ENCODE data around the gene LACTB.
A peak's percentile ranks its signal among the peaks of the same experiment; 100 is the strongest.

LACTB gene

GRCh38 chr15:63080634-63081250 lies 40.9 kb upstream of the LACTB start:
- Histone ChIP-seq H3K9ac (ENCODE audit: low read length) (peak overlapping the region; percentile 14), H3K36me3 (ENCODE audit: control insufficient read depth, insufficient read depth, low read length) (no peaks in the 10 kb centered on the region), H3K27me3 (ENCODE audit: control insufficient read depth, insufficient read depth, low read length) (no peaks in the 10 kb centered on the region), H3K4me1 (ENCODE audit: control insufficient read depth, insufficient read depth, low read length) (peaks cover 70% of the 10 kb centered on the region), H3K27ac (ENCODE audit: low read depth, low read length) (peak overlapping the region; percentile 82; the same call in 1 of the 2 replicates), H3K9me3 (ENCODE audit: control insufficient read depth, insufficient read depth, low read depth, low read length) (no peaks in the 10 kb centered on the region), H3K4me3 (ENCODE audit: low read depth, low read length) (no peak overlapping the region)

DNA sequence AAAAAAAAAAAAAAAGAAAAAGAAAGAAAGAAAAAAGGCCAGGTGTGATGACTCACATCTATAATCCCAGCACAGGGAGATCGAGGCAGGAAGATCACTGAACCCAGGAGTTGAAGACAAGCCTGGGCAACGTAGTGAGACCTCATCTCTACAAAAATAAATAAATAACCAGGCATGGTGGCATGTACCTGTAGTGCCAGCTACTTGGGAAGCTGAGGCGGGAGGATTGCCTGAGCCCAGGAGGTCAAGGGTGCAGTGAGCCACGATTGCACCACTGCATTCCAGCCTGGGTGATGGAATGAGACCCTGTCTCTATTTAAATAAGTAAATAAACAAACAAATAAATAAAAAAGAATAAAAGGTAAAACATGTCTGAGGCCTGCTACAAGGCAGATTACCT lies 39.3 kb upstream of the LACTB start:
- Histone ChIP-seq H3K27ac (ENCODE audit: low read depth, low read length) (peak overlapping the region; percentile 82; the same call in 1 of the 2 replicates), H3K4me1 (ENCODE audit: control insufficient read depth, insufficient read depth, low read length) (peaks cover 66% of the 10 kb centered on the region), H3K9ac (ENCODE audit: low read length) (peak overlapping the region; percentile 88), H3K4me3 (ENCODE audit: low read depth, low read length) (no peak overlapping the region), H3K27me3 (ENCODE audit: control insufficient read depth, insufficient read depth, low read length) (no peaks in the 10 kb centered on the region), H3K36me3 (ENCODE audit: control insufficient read depth, insufficient read depth, low read length) (no peaks in the 10 kb centered on the region), H3K9me3 (ENCODE audit: control insufficient read depth, insufficient read depth, low read depth, low read length) (no peaks in the 10 kb centered on the region)

DNA sequence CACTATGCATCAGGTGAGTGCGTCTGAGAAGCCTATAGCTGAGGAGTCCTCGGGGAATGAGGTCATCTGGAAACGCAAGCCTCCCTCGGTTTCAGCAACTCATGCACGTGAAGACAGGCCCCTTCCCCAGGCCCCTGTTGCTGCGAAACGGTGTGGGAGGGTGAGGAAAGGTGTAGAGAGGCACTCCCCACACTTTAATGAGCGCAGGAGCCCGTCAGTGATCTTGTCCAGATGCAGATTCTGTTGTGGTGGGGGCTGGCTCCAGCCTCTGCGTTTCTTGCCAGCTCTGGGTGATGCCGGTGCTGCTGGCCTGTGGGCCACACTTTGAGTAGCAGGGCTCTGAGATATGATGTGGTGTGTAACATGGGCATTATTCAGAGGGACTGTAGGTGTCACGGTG lies 38.6 kb upstream of the LACTB start:
- peak overlapping the region; percentile 82 for H3K27ac ChIP-seq (ENCODE audit: low read depth, low read length)
- H3K36me3 ChIP-seq (ENCODE audit: control insufficient read depth, insufficient read depth, low read length): no peaks in the 10 kb centered on the region
- H3K4me3 ChIP-seq (ENCODE audit: low read depth, low read length): no peak overlapping the region
- no peaks in the 10 kb centered on the region for H3K9me3 ChIP-seq (ENCODE audit: control insufficient read depth, insufficient read depth, low read depth, low read length)
- peaks cover 61% of the 10 kb centered on the region for H3K4me1 ChIP-seq (ENCODE audit: control insufficient read depth, insufficient read depth, low read length)
- no peaks in the 10 kb centered on the region for H3K27me3 ChIP-seq (ENCODE audit: control insufficient read depth, insufficient read depth, low read length)
- H3K9ac ChIP-seq (ENCODE audit: low read length): peak overlapping the region; percentile 88

GRCh38 chr15:63083541-63083940 lies 38.1 kb upstream of the LACTB start:
- H3K4me3 ChIP-seq (ENCODE audit: low read depth, low read length): no peak overlapping the region
- H3K9ac ChIP-seq (ENCODE audit: low read length): peak overlapping the region; percentile 88
- peak overlapping the region; percentile 82 for H3K27ac ChIP-seq (ENCODE audit: low read depth, low read length)
- no peaks in the 10 kb centered on the region for H3K9me3 ChIP-seq (ENCODE audit: control insufficient read depth, insufficient read depth, low read depth, low read length)
- peaks cover 60% of the 10 kb centered on the region for H3K4me1 ChIP-seq (ENCODE audit: control insufficient read depth, insufficient read depth, low read length)
- H3K36me3 ChIP-seq (ENCODE audit: control insufficient read depth, insufficient read depth, low read length): no peaks in the 10 kb centered on the region
- no peaks in the 10 kb centered on the region for H3K27me3 ChIP-seq (ENCODE audit: control insufficient read depth, insufficient read depth, low read length)

DNA sequence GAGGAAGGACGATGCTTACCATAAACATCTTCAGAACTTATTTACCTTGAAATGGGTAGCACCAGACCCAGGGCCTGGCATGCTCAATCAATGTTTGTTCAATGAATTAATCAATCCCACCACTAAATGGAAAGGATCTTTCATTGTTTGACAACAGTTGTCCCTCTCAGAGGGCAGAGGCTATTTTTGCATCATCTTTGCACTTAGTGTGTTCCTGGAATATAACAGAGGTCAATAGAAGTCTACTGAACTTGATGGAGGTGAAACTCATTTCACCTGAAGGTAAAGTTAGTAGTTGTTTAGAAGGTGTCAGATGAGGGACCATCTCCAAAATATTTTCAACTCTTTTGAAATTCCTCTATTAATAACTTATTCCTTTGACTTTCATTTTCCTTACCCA lies 36.9 kb upstream of the LACTB start:
- H3K4me1 ChIP-seq (ENCODE audit: control insufficient read depth, insufficient read depth, low read length): peaks cover 67% of the 10 kb centered on the region
- no peak overlapping the region for H3K27ac ChIP-seq (ENCODE audit: low read depth, low read length)
- H3K9ac ChIP-seq (ENCODE audit: low read length): no peak overlapping the region
- no peaks in the 10 kb centered on the region for H3K9me3 ChIP-seq (ENCODE audit: control insufficient read depth, insufficient read depth, low read depth, low read length)
- H3K27me3 ChIP-seq (ENCODE audit: control insufficient read depth, insufficient read depth, low read length): no peaks in the 10 kb centered on the region
- H3K36me3 ChIP-seq (ENCODE audit: control insufficient read depth, insufficient read depth, low read length): no peaks in the 10 kb centered on the region
- H3K4me3 ChIP-seq (ENCODE audit: low read depth, low read length): no peak overlapping the region

DNA sequence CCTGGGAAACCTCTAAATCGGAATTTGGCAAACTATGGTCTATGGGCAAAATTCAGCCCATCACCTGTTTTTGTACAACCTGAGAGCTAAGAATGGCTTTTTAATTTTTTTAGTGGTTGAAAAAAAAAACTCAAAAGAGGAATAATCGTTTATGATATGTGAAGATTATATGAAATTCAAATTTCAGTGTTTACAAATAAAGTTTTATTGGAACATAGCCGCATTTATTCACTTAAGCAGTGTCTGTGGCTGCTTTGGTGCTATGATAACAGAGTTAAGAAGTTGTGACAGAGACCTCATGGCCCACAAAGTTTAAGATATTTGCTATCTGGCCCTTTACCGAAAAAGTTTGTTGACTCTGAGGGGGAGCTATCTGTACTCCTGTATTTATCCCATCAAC lies 36.4 kb upstream of the LACTB start:
- no peak overlapping the region for H3K27ac ChIP-seq (ENCODE audit: low read depth, low read length)
- peaks cover 67% of the 10 kb centered on the region for H3K4me1 ChIP-seq (ENCODE audit: control insufficient read depth, insufficient read depth, low read length)
- H3K36me3 ChIP-seq (ENCODE audit: control insufficient read depth, insufficient read depth, low read length): no peaks in the 10 kb centered on the region

GRCh38 chr15:63086271-63086670 lies 35.4 kb upstream of the LACTB start:
- H3K9ac ChIP-seq (ENCODE audit: low read length): no peak overlapping the region
- peaks cover 65% of the 10 kb centered on the region for H3K4me1 ChIP-seq (ENCODE audit: control insufficient read depth, insufficient read depth, low read length)
- H3K36me3 ChIP-seq (ENCODE audit: control insufficient read depth, insufficient read depth, low read length): no peaks in the 10 kb centered on the region
- H3K27me3 ChIP-seq (ENCODE audit: control insufficient read depth, insufficient read depth, low read length): no peaks in the 10 kb centered on the region
- H3K9me3 ChIP-seq (ENCODE audit: control insufficient read depth, insufficient read depth, low read depth, low read length): no peaks in the 10 kb centered on the region
- H3K4me3 ChIP-seq (ENCODE audit: low read depth, low read length): no peak overlapping the region
- no peak overlapping the region for H3K27ac ChIP-seq (ENCODE audit: low read depth, low read length)

More for the DNA sequence above, 36.4 kb upstream of the LACTB start:
- no peak overlapping the region for H3K9ac ChIP-seq (ENCODE audit: low read length)
- no peaks in the 10 kb centered on the region for H3K27me3 ChIP-seq (ENCODE audit: control insufficient read depth, insufficient read depth, low read length)
- no peaks in the 10 kb centered on the region for H3K9me3 ChIP-seq (ENCODE audit: control insufficient read depth, insufficient read depth, low read depth, low read length)
- H3K4me3 ChIP-seq (ENCODE audit: low read depth, low read length): no peak overlapping the region

GRCh38 chr15:63086947-63087346 lies 34.7 kb upstream of the LACTB start:
- Histone ChIP-seq H3K4me3 (ENCODE audit: low read depth, low read length) (no peak overlapping the region), H3K4me1 (ENCODE audit: control insufficient read depth, insufficient read depth, low read length) (peaks cover 59% of the 10 kb centered on the region), H3K9me3 (ENCODE audit: control insufficient read depth, insufficient read depth, low read depth, low read length) (no peaks in the 10 kb centered on the region), H3K27me3 (ENCODE audit: control insufficient read depth, insufficient read depth, low read length) (no peaks in the 10 kb centered on the region), H3K27ac (ENCODE audit: low read depth, low read length) (no peak overlapping the region), H3K36me3 (ENCODE audit: control insufficient read depth, insufficient read depth, low read length) (no peaks in the 10 kb centered on the region), H3K9ac (ENCODE audit: low read length) (peak overlapping the region; percentile 32)

GRCh38 chr15:63088533-63089245 lies 33.0 kb upstream of the LACTB start:
- H3K4me3 ChIP-seq (ENCODE audit: low read depth, low read length): 0 out of 2 replicates have a peak overlapping the region, but pooled peaks have one; percentile 3
- H3K27ac ChIP-seq (ENCODE audit: low read depth, low read length): peak overlapping the region; percentile 51; the same call in 1 of the 2 replicates
- H3K27me3 ChIP-seq (ENCODE audit: control insufficient read depth, insufficient read depth, low read length): no peaks in the 10 kb centered on the region
- no peaks in the 10 kb centered on the region for H3K36me3 ChIP-seq (ENCODE audit: control insufficient read depth, insufficient read depth, low read length)
- peaks cover 41% of the 10 kb centered on the region for H3K4me1 ChIP-seq (ENCODE audit: control insufficient read depth, insufficient read depth, low read length)
- no peaks in the 10 kb centered on the region for H3K9me3 ChIP-seq (ENCODE audit: control insufficient read depth, insufficient read depth, low read depth, low read length)
- H3K9ac ChIP-seq (ENCODE audit: low read length): peak overlapping the region; percentile 67

DNA sequence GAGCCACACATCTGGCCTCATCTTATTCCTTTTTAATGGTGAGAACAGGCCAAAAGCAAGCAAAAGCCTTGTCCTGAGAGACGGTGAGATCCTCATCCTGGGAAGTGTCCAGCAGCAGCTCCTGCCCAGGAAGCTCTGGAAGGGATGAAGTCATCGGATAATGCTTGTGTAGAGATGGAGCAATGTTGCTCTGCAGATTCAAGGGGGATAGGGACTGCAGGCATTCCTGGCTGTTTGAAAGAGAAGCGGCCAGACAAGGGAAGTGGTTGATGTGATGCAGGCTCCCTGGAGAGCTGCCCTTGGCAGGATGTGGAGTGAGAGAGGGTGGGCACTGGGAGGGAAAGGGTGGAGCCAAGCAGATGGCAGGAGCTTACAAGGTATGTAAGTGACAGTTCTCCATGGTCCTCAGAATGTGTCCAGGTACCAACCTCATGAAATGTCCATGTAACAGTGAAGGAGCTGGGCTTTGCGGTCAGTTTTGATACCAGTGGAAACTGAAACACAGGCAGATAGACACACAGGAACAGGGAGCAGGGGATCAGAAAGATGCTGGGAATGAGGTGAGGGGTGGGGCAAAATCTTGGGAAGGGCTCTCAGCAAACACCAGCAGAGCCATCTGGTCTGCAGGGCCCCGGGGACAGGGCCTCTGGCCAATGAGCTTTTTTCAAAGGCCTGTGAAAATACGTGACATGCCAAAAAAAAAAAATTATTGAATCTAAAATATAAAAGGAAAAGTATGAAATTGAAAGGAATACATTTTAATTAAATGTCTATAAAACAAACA lies 32.2 kb upstream of the LACTB start:
- no peaks in the 10 kb centered on the region for H3K9me3 ChIP-seq (ENCODE audit: control insufficient read depth, insufficient read depth, low read depth, low read length)
- H3K27ac ChIP-seq (ENCODE audit: low read depth, low read length): peak overlapping the region; percentile 51; the same call in 1 of the 2 replicates
- H3K4me3 ChIP-seq (ENCODE audit: low read depth, low read length): no peak overlapping the region
- H3K36me3 ChIP-seq (ENCODE audit: control insufficient read depth, insufficient read depth, low read length): no peaks in the 10 kb centered on the region
- peak overlapping the region; percentile 67 for H3K9ac ChIP-seq (ENCODE audit: low read length)
- H3K4me1 ChIP-seq (ENCODE audit: control insufficient read depth, insufficient read depth, low read length): peaks cover 42% of the 10 kb centered on the region
- H3K27me3 ChIP-seq (ENCODE audit: control insufficient read depth, insufficient read depth, low read length): no peaks in the 10 kb centered on the region

- Histone ChIP-seq H3K36me3 (ENCODE audit: control insufficient read depth, insufficient read depth, low read length) (no peaks in the 10 kb centered on the region), H3K9ac (ENCODE audit: low read length) (no peak overlapping the region), H3K4me3 (ENCODE audit: low read depth, low read length) (no peak overlapping the region), H3K9me3 (ENCODE audit: control insufficient read depth, insufficient read depth, low read depth, low read length) (no peaks in the 10 kb centered on the region), H3K27ac (ENCODE audit: low read depth, low read length) (no peak overlapping the region), H3K27me3 (ENCODE audit: control insufficient read depth, insufficient read depth, low read length) (no peaks in the 10 kb centered on the region), H3K4me1 (ENCODE audit: control insufficient read depth, insufficient read depth, low read length) (peaks cover 44% of the 10 kb centered on the region)
Observed at GRCh38 chr15:63090472-63090871, 31.2 kb upstream of the LACTB start.

All from HUES6 (cell line).